Posterior cingulate gyrus (tissue), 11 donors: ENCODE results near the gene TAB2.

Experiments used
- DNase-seq, 10 donors: peaks; one replicate each; pipeline versions ENCODE4 v3.0.0 to v3.0.0-alpha.2; 2020 to 2021; ENCODE audit warnings: mixed read lengths in 3 of 10
- intact Hi-C: fragments of 100-400 bp; cut with DNase I; formaldehyde crosslinking; loops from one replicate; pipeline ENCODE4 v1.15.1; 2023

Gene TAB2

GRCh38 chr6:149317644-149318571 is at the start of gene TAB2:
Gene TAB2 (plus strand): TSS chr6:149317712. CDS start chr6:149369998, 52,286 bp downstream.
- peak in 7 of 10 donors; percentile 15 to 87 (median 27) for DNase-seq
- intact Hi-C loops, result no loop called here

- DNase-seq, result no peak
- intact Hi-C loops, result no loop called here
Observed at GRCh38 chr6:149268146-149268545, 49.4 kb upstream of the TAB2 start.

DNA sequence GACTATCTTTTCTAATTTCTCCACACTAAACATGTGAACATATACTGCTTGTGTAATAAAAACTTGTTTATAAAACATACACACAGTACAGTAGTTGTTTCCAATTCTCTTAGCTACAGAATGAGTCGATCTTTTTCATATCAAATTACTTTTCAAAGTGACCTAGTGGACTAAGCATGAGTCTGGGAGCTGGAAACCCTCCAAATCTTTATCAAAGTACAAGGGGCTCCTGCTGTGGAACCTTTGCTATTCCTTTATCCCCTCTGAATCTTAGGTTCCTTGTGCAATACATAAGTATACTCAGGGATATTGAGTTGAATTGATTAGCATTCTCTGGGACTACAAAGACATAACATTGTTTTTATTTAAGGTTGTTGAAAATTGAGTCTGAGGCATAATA is 48.7 kb upstream of the TAB2 start:
- intact Hi-C loops, result no loop called here
- DNase-seq, result no peak

- intact Hi-C loops, result no loop called here
- no peak for DNase-seq
Observed at GRCh38 chr6:149270616-149271015, 46.9 kb upstream of the TAB2 start.

GRCh38 chr6:149271348-149272340 is 45.9 kb upstream of the TAB2 start:
- DNase-seq, result no peak

GRCh38 chr6:149273318-149273717 is 44.2 kb upstream of the TAB2 start:
- intact Hi-C loops, result no loop called here
- peak in 7 of 10 donors; percentile 22 to 92 (median 41) for DNase-seq

More at GRCh38 chr6:149271348-149272340, 45.9 kb upstream of the TAB2 start:
- intact Hi-C loops, result no loop called here

DNA sequence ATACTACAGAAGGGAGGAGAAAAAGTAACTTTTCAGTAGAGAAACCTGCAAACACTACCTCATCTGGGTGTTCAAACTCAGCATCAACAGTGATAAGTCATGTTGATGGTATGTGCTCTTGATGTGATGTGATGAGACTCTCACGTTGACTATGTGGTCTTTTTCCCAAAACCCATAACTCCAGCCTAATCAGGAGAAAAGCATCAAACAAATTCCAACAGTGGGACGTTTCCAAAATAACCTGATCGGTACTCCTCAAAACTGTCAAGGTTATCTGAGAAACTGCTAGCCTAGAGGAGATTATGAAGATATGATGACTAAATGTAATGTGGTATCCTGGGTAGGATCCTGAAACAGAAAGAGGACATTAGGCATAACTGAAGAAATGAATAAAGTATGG is 41.9 kb upstream of the TAB2 start:
- intact Hi-C loops, result no loop called here
- no peak for DNase-seq

GRCh38 chr6:149277621-149278020 is 39.9 kb upstream of the TAB2 start:
- intact Hi-C loops, result no loop called here
- DNase-seq, result no peak

GRCh38 chr6:149278997-149279396 is 38.5 kb upstream of the TAB2 start:
- DNase-seq, result no peak
- intact Hi-C loops, result no loop called here

DNA sequence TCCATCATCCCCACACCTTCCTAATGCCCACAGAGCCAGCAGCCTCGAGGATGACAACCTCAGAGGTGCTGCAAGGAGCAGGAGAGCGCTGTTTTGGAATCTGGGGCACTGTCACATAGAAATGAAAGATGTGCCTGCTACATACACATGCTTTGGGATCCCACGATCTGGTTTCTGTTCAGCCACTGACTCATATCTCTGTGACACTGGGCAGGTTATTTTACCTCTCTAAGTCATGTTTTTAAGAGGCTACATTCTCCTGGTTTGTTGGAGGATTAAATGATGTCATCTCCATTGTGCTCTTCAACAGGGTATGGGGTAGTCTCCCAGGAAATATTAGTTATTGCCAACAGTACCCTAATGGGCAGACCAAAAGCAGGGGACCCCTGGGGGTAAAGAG is 32.6 kb upstream of the TAB2 start:
- intact Hi-C loops, result no loop called here
- DNase-seq, result no peak

DNA sequence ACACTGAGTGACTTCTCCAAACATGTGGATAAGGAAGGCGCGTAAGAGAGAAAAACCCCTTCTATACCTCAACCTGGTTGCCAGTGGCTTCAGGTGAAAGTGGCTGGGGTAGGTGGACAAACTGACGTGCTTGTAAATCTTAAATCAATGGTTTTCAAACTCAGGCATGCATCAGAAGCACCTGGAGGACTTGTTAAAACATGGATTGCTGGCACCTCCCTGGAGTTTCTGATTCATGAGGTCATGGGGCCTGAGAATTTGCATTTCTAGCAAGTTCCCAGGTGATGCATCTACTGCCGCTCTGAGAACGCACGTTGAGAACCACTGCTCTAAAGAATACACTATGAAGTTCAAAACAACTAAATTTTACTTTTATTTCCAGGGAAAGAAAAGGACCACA is 31.9 kb upstream of the TAB2 start:
- intact Hi-C loops, result no loop called here
- DNase-seq, result no peak

GRCh38 chr6:149286905-149287304 is 30.6 kb upstream of the TAB2 start:
- no peak for DNase-seq
- intact Hi-C loops, result no loop called here

GRCh38 chr6:149289192-149289781 is 28.2 kb upstream of the TAB2 start:
- intact Hi-C loops, result no loop called here
- DNase-seq, result no peak

DNA sequence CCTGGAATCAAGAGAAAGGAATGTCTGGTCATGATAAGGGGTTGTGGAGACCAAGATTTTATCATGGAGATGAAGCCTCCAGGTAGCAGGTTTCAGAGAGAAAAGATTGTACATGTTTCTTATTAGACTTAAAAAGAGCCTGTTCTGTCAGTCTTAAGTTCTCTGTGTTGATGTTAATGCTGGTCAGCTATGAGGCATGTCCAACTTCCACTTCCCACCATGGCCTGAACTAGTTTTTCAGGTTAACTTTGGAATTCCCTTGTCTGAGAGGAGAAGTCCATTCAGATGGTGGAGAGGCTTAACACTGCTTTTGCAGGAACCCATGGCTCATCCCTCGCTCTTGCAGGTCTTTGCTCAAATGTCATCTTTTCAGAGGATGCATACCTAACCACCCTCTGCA is 27.5 kb upstream of the TAB2 start:
- no peak for DNase-seq
- intact Hi-C loops, result no loop called here

DNA sequence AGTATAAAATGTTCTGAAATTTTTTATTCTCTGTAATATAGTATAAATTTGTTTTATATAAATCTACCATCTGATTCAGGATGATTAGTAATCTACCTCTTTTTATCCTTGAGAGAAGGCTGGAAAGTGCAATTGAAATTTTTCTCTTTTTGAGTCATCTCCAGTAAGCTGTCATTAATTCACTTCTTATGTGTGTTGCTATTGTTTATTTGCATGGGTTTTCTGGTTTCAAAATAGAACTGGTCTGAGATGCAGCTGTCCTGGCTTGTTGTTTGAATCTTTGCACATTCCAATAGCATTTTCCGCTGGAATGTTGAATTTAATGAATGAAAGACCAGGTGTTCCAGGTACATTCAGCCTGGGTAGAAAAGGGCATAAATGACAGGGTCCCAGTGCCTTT is 24.3 kb upstream of the TAB2 start:
- DNase-seq, result no peak
- intact Hi-C loops, result no loop called here

DNA sequence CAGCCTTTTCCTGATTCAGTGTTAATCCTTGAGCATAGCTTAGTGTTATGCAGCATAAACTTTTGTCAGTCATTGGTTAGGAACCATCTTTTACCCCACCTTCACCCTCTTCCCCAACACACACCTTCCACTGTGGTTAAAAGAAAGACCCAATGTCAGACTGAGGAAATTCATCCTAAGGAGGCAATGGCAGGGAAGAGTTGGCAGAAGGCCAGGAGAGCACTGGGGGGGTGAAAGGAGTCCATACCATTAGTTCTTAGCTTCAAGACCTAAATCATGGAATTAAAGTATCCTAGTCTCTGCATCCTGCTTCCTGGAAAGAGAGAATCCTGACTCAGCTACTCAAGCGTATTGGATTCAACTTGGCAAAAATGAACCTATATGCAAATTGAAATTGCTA is 16.9 kb upstream of the TAB2 start:
- no peak for DNase-seq
- intact Hi-C loops, result no loop called here

DNA sequence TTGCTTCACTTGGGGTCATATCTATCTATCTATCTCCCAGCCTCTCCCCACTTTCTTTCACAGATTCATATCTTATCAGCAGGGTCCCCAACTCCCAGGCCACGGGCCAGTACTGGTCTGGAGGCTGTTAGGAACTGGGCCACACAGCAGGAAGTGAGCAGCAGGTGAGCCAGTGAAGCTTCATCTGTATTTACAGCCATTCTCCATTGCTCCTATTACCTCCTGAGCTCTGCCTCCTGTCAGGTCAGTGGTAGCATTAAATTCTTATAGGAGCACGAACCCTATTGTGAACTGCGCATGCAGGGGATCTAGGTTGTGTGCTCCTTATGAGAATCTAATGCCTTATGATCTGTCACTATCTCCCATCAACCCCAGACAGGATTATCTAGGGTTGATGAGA is 14.8 kb upstream of the TAB2 start:
- DNase-seq, result no peak
- intact Hi-C loops, result no loop called here

GRCh38 chr6:149303468-149303867 is 14.0 kb upstream of the TAB2 start:
- intact Hi-C loops, result no loop called here

GRCh38 chr6:149305372-149305771 is 12.1 kb upstream of the TAB2 start:
- intact Hi-C loops, result no loop called here
- DNase-seq, result no peak

More at GRCh38 chr6:149303468-149303867, 14.0 kb upstream of the TAB2 start:
- no peak for DNase-seq

DNA sequence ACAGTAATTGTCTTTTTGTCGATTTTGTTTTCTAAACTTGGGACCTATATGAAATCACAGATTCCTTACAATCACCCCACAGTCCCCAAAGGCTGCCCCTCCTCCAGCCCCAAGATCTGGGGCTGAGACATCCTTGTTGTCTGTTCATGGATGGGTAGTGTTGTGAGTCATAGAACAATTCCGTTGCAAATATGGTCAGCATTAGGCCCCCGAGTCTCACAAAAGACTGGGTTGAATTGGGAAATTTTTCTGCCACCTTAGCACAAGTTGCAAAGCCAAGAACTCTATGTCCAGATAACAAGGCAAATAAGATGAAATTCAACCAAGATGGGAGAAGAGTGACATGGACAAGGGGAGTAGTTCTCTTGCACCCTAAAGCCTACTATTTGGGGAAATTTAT is 10.5 kb upstream of the TAB2 start:
- DNase-seq, result no peak

GRCh38 chr6:149311293-149311692 is 6.2 kb upstream of the TAB2 start:
- intact Hi-C loops, result no loop called here

More for the DNA sequence above, 10.5 kb upstream of the TAB2 start:
- intact Hi-C loops, result no loop called here

More at GRCh38 chr6:149311293-149311692, 6.2 kb upstream of the TAB2 start:
- no peak for DNase-seq
